B cell (primary cell): Measurements from ENCODE around the gene SKOR1.

Experiments used
- CTCF ChIP-seq: fragments of 200-600 bp; IDR thresholded peaks from one replicate; pipeline ENCODE4 v1.8.0; 2022; ENCODE audit warnings: antibody characterized with exemption, mild to moderate bottlenecking
- EZH2 ChIP-seq: IDR thresholded peaks from 2 replicates; pipeline ENCODE4 v1.6.1; 2012; ENCODE audit warnings: borderline replicate concordance, low read depth, mild to moderate bottlenecking, moderate library complexity, low read length; ENCODE audit not compliant: insufficient read depth, poor library complexity, severe bottlenecking

DNA sequence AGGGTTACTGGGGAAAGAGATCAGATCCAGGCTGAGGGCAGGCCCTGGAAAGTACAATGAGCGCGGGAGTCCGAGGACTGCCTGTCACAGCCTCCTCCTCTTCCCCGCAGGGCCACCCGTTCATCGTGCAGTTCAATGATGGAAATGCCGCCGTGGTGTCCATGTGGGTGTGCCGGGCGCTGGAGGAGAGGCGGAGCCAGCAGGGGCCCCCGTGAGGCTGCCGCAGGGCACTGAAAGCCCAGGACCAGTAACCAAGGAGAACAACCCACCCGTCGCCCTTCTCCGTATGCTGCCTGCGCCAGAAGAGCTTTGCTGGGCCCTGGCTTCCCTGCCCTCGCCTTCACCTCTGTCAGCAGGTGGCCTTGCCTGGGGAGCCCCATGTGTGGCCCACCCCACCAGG lies 18.8 kb upstream of the SKOR1 start:
- TF ChIP-seq CTCF (no peak), EZH2 (no peak)
